HG03159 (cell line): ENCODE results near the gene ST8SIA6.

Source experiments
- ATAC-seq: cut with Tn5 transposase; IDR thresholded peaks from one replicate; pipeline ENCODE4 v1.9.1; 2021; ENCODE audit warnings: mild to moderate bottlenecking, moderate library complexity; ENCODE audit not compliant: unreplicated experiment

Gene ST8SIA6

GRCh38 chr10:17387861-17388503, 66.4 kb downstream of the ST8SIA6 start:
- ATAC-seq, result no peak

- ATAC-seq, result no peak
Observed at GRCh38 chr10:17386616-17387075, 67.7 kb downstream of the ST8SIA6 start.

GRCh38 chr10:17386021-17386420, 68.4 kb downstream of the ST8SIA6 start:
- no peak for ATAC-seq

DNA sequence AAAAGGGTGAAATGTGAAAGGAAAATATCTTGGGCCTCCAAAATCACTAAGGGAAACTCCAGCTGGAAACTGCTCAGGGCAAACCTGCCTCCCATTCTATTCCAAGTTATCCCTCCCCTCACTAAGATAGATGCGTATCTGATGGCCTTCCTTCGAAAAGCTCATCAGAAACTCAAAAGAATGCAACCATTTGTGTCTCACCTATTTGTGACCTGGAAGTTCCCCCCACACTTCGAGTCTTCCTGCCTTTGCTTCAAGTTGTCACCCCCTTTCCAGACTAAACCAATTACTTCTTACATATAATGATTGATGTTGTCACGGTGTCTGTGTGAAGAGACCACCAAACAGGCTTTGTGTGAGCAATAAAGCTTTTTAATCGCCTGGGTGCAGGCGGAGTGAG, 69.3 kb downstream of the ST8SIA6 start:
- no peak for ATAC-seq

- ATAC-seq, result no peak
Observed at GRCh38 chr10:17383801-17384555, 70.4 kb downstream of the ST8SIA6 start.

- ATAC-seq, result no peak
Observed at GRCh38 chr10:17381502-17382142, 72.8 kb downstream of the ST8SIA6 start.

DNA sequence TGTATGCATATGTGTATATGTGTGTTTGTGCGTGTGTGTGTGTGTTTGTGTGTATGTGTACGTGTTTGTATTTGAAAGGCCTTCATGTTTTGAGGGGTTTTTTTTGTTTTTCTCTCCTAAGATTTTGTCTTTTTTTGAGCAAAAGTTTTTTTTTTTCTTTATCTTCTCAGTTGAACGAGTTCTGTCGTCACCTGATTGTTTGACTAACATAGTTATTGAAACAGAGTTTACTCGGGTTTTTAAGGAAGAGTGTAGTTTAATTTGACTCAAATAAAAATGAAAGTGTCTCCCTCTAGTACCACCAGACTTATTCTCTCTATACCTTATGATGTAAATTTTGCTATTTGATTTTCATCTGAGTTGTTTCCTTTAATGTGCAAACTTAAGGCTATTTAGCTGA, 73.5 kb downstream of the ST8SIA6 start:
- no peak for ATAC-seq

DNA sequence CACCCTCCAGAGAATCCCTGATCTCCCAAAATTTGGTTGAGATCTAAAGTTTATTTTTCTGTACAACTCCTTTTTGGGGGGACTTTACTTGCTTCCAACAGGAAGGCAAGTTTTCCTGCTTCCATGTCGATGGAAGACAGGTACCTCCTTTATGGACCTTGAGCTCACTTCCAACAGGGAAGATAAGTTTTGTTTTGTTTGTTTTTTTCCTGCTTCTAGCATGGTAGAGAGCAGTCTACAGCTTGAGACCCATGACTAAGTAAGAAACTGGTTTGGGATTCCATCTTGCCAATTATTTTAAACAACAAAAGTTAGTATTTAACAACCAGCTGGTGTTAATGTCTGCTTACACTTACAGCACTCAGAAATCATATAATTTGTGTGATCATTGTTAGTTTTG, 74.4 kb downstream of the ST8SIA6 start:
- no peak for ATAC-seq

- ATAC-seq, result no peak
Observed at GRCh38 chr10:17379151-17379690, 75.2 kb downstream of the ST8SIA6 start.

DNA sequence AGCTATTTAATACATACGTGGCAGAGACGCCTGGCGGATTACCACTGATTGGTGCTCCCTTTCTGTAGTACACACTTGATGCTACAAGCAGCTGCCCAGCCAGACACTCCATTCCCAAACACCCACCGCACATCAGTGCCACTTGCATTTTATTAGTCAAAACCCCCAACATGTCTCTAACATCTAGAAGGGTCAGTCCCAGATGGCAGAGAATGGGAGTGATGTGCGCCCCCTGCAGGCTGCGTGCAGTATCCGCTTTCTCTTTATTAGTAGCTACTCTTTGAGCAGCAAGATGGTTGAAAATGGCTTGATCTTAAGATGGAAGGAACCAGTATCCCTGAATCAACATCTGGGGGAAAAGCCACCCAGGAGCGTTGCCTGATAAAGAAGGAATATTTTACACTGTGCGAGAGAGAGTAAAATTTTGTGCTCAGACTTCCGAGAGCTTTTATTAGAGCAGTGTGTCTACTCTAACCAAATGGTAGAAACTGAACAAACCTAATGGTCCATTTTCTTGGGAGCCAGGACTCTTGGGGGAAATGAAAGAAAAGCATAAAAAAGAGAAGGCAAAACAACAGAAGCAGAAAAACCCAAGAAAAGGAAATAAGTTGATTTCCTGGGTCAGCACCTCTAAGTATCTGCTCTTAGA, 78.3 kb downstream of the ST8SIA6 start:
- ATAC-seq, result no peak

DNA sequence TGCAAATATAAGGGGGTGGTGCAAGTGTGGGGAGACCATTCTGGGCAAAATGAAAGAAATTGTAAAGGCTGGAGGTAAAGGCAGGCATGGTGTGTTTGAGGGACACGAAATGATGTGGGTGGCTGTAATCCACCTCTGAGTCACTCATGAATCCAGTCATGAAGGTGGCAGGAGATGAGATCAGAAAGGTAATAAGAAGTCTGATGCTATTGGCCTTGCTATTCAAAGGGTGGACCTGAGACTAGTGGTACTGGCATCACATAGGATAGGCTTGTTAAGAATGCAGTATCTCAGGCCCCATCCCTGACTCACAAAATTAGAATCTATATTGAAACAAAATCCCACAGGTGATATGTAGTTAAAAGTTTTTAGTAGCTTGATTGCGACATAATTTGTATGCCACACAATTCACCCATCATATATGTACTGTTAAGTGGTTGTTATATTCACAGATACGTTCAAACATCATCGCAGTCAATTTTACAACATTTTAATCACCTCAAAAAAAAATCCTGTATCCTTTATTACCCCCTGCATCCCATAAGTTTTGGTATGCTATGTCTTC, 85.6 kb downstream of the ST8SIA6 start:
- ATAC-seq, result no peak

DNA sequence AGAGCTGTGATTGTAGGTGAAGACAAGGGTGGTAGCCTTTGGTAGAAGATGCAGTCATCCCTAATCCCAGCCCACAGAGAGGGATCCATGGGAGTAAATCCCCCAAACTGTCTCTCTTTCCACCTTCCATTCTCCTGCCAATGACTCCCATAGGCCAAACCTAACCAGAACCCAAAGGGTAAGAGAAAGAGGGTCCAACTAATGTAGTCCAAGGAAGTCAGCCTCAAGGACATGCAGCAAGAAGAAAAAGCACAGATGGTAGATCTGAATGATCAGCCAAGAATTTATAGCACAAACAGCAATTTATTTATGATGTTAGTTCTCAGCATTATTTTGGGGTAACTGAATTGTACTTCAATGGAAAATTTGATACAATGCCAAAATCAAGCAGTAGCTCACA, 87.7 kb downstream of the ST8SIA6 start:
- no peak for ATAC-seq

GRCh38 chr10:17365402-17365801, 89.0 kb downstream of the ST8SIA6 start:
- no peak for ATAC-seq

GRCh38 chr10:17358461-17358860, 95.9 kb downstream of the ST8SIA6 start:
- no peak for ATAC-seq

DNA sequence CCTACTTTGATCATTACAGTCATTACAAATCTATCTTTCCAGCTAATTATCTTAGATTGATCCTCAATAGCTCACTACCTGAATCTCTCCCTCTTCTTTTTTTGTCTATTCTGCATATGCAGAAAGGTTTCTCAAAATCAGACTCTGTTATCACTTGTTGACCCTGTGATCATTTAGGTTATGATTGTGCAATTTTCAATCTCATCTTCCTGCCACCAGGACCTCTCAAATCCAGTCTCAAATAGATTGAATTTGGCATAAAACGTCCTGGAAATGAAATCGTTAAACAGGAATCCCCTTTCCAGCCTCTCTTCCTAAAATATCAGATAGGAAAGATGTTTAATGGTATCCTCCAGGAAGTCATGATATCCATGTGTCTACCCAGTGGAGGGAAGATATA, 96.6 kb downstream of the ST8SIA6 start:
- no peak for ATAC-seq

- no peak for ATAC-seq
Observed at GRCh38 chr10:17356820-17357219, 97.6 kb downstream of the ST8SIA6 start.

DNA sequence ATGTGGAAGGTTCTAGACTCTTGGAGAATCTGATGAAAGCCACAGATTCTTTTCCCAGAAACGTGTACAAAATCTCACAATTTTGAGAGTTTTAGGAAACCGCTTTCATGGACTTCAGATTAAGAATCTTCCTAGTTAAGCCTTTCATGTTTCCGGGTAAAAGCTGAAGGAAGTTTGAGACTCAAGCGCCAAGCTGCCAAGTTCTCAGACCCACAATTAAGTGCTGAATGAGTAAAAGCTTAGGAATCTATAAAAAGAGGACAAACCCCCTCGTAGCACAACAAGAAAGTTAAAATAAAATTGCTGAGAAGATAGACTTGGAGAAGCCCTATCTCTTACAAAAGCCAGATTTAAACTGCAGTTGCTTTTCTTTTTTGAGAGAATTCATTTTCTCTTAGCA, 99.6 kb downstream of the ST8SIA6 start:
- no peak for ATAC-seq

DNA sequence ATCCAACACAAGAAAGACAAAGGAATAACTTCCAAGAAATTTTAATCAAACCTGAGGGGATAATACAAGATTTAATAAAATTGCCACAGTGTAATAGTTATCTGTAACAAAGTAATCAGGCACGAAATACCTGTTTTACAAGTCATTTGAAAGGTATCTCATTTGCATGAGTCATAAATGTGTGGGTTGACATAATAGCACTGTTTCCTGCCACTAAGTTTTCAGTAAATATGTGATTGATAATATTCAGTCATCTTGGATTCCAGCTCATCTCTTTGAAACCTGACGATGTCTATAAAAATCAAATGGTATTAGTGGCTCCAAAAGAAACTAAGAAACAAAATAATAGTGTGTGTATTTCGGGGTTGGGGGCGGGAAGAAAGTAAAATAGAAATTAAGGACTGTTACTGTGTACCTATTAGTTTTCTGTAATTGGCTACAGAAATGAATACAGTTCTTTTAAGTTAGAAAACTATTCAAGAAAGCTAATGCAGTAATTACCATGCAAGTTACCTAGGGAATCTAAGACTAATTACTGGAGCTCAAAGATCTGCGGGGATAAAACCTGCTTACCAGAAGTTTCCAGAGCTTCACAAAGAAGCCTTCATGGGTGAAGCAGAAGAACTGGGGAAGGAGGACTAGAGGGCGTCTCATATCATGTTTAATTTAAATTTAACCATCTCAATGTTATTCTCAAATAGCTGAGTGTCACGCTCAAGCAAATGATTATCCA, 100.7 kb downstream of the ST8SIA6 start:
- ATAC-seq, result no peak

DNA sequence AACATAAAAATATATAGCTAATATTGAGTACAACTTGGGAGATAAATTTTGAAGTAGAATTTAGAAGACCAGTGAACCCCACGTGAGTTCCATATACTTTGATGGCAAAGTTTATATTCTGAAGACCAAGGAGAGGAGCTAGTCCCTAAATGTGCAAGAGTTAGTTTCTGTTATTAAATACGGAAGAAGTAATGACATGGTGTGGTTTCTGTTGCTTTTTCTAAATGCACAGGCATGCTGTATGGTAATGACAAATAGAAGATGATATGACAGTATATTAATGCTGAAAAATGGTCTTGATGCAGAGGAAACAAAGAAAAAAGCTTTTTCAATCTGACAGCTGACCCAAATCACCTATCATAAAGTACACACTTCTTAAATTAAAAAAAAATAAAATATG, 101.8 kb downstream of the ST8SIA6 start:
- no peak for ATAC-seq

DNA sequence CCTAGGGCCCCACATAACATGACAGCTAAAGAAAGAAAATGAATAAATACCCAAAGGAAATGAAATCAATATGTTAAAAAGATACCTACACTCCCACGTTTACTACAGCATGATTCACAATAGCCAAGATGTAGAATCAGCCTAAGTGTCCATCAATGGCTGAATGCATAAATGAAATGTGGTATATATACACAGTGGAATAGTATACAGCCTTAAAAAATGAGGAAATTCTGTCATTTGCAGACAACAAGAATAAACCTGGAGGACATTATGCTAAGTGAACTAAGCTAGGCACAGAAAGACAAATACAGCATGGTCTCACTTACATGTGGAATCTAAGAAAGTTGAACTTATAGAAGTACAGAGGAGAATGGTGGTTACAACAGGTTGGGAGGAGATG, 102.9 kb downstream of the ST8SIA6 start:
- no peak for ATAC-seq
